IMR-90 (cell line): Measurements from ENCODE around the gene ECHS1. TPM values are rescaled to one million over a fixed set of nuclear protein-coding genes. Genes with fewer than 3 reads are reported as not detected.

Experiments used
- ATAC-seq: fragments of 200-7000 bp; cut with Tn5 transposase; 2 replicates; pipeline ENCODE4 v1.9.1; 2020; ENCODE audit warnings: low read depth, mild to moderate bottlenecking, moderate library complexity
- BruUV-seq: library from RNA; stranded (reverse); fragments of 400-500 nt; replicated peaks from 2 replicates; lab custom pipeline; 2021; lab: Mats Ljungman, UMichigan
- CTCF ChIA-PET: fragments of 300-600 bp; formaldehyde crosslinking; extraction: SDS; loops from one replicate; lab custom pipeline; 2021; ENCODE audit warnings: antibody characterized with exemption; lab: Yijun Ruan, JAX
- POLR2A ChIA-PET: fragments of 300-600 bp; sonication (Branson Sonifier 250); formaldehyde crosslinking; loops from one replicate; lab custom pipeline; 2022; ENCODE audit warnings: antibody characterized with exemption; ENCODE audit not compliant: unreplicated experiment; lab: Charles Lee
- DNase-seq: peaks from one replicate; pipeline ENCODE4 v3.0.0; 2013
- H2AFZ ChIP-seq: replicated peaks from 2 replicates; pipeline ENCODE3; 2013; ENCODE audit warnings: low read length, mild to moderate bottlenecking; ENCODE audit not compliant: poor library complexity
- H2AK5ac ChIP-seq: 2 replicates; pipeline ENCODE4 v1.6.1; 2013; ENCODE audit warnings: low read depth, low read length, inconsistent platforms
- H2AK9ac ChIP-seq: replicated peaks from 2 replicates; pipeline ENCODE3; 2013; ENCODE audit warnings: mild to moderate bottlenecking, low read depth, low read length, moderate library complexity; ENCODE audit not compliant: poor library complexity
- H2BK120ac ChIP-seq: 2 replicates; pipeline ENCODE4 v1.6.1; 2013; ENCODE audit warnings: low read depth, low read length, inconsistent platforms
- H2BK15ac ChIP-seq: 3 replicates; pipeline ENCODE4 v1.6.1; 2013; ENCODE audit warnings: low read depth, low read length, inconsistent platforms
- H2BK20ac ChIP-seq: 2 replicates; pipeline ENCODE4 v1.6.1; 2013; ENCODE audit warnings: low read depth, mild to moderate bottlenecking, inconsistent platforms, low read length, moderate library complexity
- H2BK5ac ChIP-seq: 2 replicates; pipeline ENCODE4 v1.6.1; 2013; ENCODE audit warnings: mild to moderate bottlenecking, low read depth, low read length, inconsistent platforms; ENCODE audit not compliant: poor library complexity, severe bottlenecking
- H3K14ac ChIP-seq: replicated peaks from 2 replicates; pipeline ENCODE4 v1.6.1; 2013; ENCODE audit warnings: low read depth, low read length, inconsistent platforms
- H3K18ac ChIP-seq: 2 replicates; pipeline ENCODE4 v1.6.1; 2013; ENCODE audit warnings: low read depth, low read length, control low read depth
- H3K23ac ChIP-seq: 2 replicates; pipeline ENCODE4 v1.6.1; 2013; ENCODE audit warnings: low read depth, low read length, inconsistent platforms
- H3K27ac ChIP-seq: 2 replicates; pipeline ENCODE4 v1.5.1; 2013; ENCODE audit warnings: mild to moderate bottlenecking, control low read depth, low read length; ENCODE audit not compliant: insufficient read depth
- H3K27me3 ChIP-seq: 2 replicates; pipeline ENCODE4 v1.6.1; 2013; ENCODE audit warnings: low read length; ENCODE audit not compliant: control insufficient read depth, insufficient read depth
- H3K36me3 ChIP-seq: 2 replicates; pipeline ENCODE4 v1.6.1; 2013; ENCODE audit warnings: low read length, mixed read lengths; ENCODE audit not compliant: control insufficient read depth, insufficient read depth
- H3K4ac ChIP-seq: 2 replicates; pipeline ENCODE4 v1.6.1; 2013; ENCODE audit warnings: low read depth, low read length, inconsistent platforms
- H3K4me1 ChIP-seq: 2 replicates; pipeline ENCODE4 v1.6.1; 2013; ENCODE audit warnings: low read length, mixed read lengths; ENCODE audit not compliant: control insufficient read depth, insufficient read depth
- H3K4me2 ChIP-seq: 2 replicates; pipeline ENCODE4 v1.6.1; 2013; ENCODE audit warnings: low read depth, mild to moderate bottlenecking, control low read depth, low read length, moderate library complexity
- H3K4me3 ChIP-seq: 2 replicates; pipeline ENCODE4 v1.5.1; 2013; ENCODE audit warnings: low read depth, mild to moderate bottlenecking, control low read depth, low read length, moderate library complexity; ENCODE audit not compliant: insufficient read depth
- H3K56ac ChIP-seq: 2 replicates; pipeline ENCODE4 v1.6.1; 2013; ENCODE audit warnings: low read length, inconsistent platforms; ENCODE audit not compliant: insufficient read depth; ENCODE audit errors: extremely low read depth
- H3K79me1 ChIP-seq, 2 experiments: 2 replicates each; pipeline ENCODE4 v1.6.1; 2013; ENCODE audit warnings: low read length in 2 of 2, inconsistent platforms in 1 of 2, low read depth in 1 of 2
- H3K9ac ChIP-seq: 2 replicates; pipeline ENCODE4 v1.6.1; 2013; ENCODE audit warnings: low read depth, low read length, control low read depth
- H3K9me1 ChIP-seq: 2 replicates; pipeline ENCODE4 v1.6.1; 2013; ENCODE audit warnings: low read length, inconsistent platforms; ENCODE audit not compliant: insufficient read depth
- H3K9me3 ChIP-seq: 2 replicates; pipeline ENCODE4 v1.6.1; 2013; ENCODE audit warnings: low read length; ENCODE audit not compliant: control insufficient read depth, insufficient read depth
- H4K20me1 ChIP-seq: 2 replicates; pipeline ENCODE4 v1.6.1; 2013; ENCODE audit warnings: low read length, inconsistent platforms; ENCODE audit not compliant: insufficient read depth
- H4K5ac ChIP-seq: 2 replicates; pipeline ENCODE4 v1.6.1; 2013; ENCODE audit warnings: mild to moderate bottlenecking, low read depth, low read length, control low read depth
- H4K8ac ChIP-seq, 2 experiments: 2 replicates each; pipeline ENCODE4 v1.6.1; 2013; ENCODE audit warnings: low read depth in 2 of 2, low read length in 2 of 2, control low read depth in 1 of 2, inconsistent platforms in 1 of 2
- H4K91ac ChIP-seq: 2 replicates; pipeline ENCODE4 v1.6.1; 2013; ENCODE audit warnings: low read depth, low read length, inconsistent platforms; ENCODE audit not compliant: insufficient read depth
- BHLHE40 ChIP-seq: fragments of 150-350 bp; IDR thresholded peaks from 2 replicates; pipeline ENCODE4 v1.6.1; 2016; ENCODE audit warnings: mild to moderate bottlenecking, low read depth, low read length
- MAFK ChIP-seq: IDR thresholded peaks from 2 replicates; pipeline ENCODE4 v1.6.1; 2012; ENCODE audit warnings: low read depth, low read length, improper control_type of control experiment
- MAZ ChIP-seq: IDR thresholded peaks from 2 replicates; pipeline ENCODE4 v1.6.1; 2012; ENCODE audit warnings: low read depth, mild to moderate bottlenecking, low read length, improper control_type of control experiment, moderate library complexity, borderline replicate concordance
- MXI1 ChIP-seq: IDR thresholded peaks from 2 replicates; pipeline ENCODE4 v1.6.1; 2012; ENCODE audit warnings: low read depth, mild to moderate bottlenecking, low read length, moderate library complexity, borderline replicate concordance
- RCOR1 ChIP-seq: IDR thresholded peaks from 2 replicates; pipeline ENCODE4 v1.6.1; 2012; ENCODE audit warnings: mild to moderate bottlenecking, low read length, improper control_type of control experiment; ENCODE audit not compliant: insufficient replicate concordance
- RFX5 ChIP-seq: IDR thresholded peaks from 2 replicates; pipeline ENCODE4 v1.8.0; 2012; ENCODE audit warnings: low read depth, mild to moderate bottlenecking, low read length, moderate library complexity
- WGBS, 2 experiments: methylation state at CpG; one replicate each; pipeline versions ENCODE4 v1.1.5 to v1.1.7; 2013; ENCODE audit warnings: missing lambda C conversion rate in 2 of 2; ENCODE audit not compliant: insufficient read length in 1 of 2; ENCODE audit errors: extremely low coverage in 2 of 2; 5-methylcytosine and 5-hydroxymethylcytosine counted together
- dilution Hi-C: fragments of 300-500 bp; cut with HindIII; formaldehyde crosslinking; loops from one replicate; pipeline ENCODE4 v1.14.3; 2018; ENCODE audit warnings: low sequenced_read_pairs; ENCODE audit not compliant: unreplicated experiment
- in situ Hi-C: fragments of 300-500 bp; cut with MboI; formaldehyde crosslinking; loops from 3 replicates; pipeline ENCODE4 v1.14.3; 2019; ENCODE audit warnings: low sequenced_read_pairs, inconsistent platforms, mixed read lengths
- intact Hi-C: fragments of 100-400 bp; cut with micrococcal nuclease; formaldehyde crosslinking; loops from 2 replicates; pipeline ENCODE4 v1.10.0; 2022
- polyA plus RNA-seq, 3 experiments: library from polyadenylated mRNA; depleted of rRNA; stranded (reverse); fragments of >200 nt; gene quantifications; 2 replicates each; pipeline ENCODE4 v1.2.3, GENCODE V29; 2012; ENCODE audit warnings: low replicate concordance in 1 of 3
- total RNA-seq: library from RNA; depleted of rRNA; stranded (reverse); fragments of >200 nt; gene quantifications from 2 replicates; pipeline ENCODE4 v1.2.3, GENCODE V29; 2012
- TF ChIP-seq, protein P1 (sequence below): fragments of 150-350 bp; IDR thresholded peaks from 2 replicates; pipeline ENCODE4 v1.6.1; 2016; ENCODE audit warnings: low read depth, mild to moderate bottlenecking, low read length, moderate library complexity, borderline replicate concordance
- TF ChIP-seq, protein P2 (sequence below): conservative IDR thresholded peaks from 2 replicates; pipeline ENCODE4 v1.5.1; 2012; ENCODE audit warnings: mild to moderate bottlenecking, low read depth, low read length, improper control_type of control experiment
- TF ChIP-seq, protein P3 (sequence below): fragments of 150-350 bp; IDR thresholded peaks from 2 replicates; pipeline ENCODE4 v1.6.1; 2017; ENCODE audit warnings: mild to moderate bottlenecking, antibody characterized with exemption, low read length, low read depth

ECHS1 gene
- total and polyA plus RNA-seq, 2 of the 4 experiments (the other 2 are of a cell fraction): 60.8 to 84.2 TPM

DNA sequence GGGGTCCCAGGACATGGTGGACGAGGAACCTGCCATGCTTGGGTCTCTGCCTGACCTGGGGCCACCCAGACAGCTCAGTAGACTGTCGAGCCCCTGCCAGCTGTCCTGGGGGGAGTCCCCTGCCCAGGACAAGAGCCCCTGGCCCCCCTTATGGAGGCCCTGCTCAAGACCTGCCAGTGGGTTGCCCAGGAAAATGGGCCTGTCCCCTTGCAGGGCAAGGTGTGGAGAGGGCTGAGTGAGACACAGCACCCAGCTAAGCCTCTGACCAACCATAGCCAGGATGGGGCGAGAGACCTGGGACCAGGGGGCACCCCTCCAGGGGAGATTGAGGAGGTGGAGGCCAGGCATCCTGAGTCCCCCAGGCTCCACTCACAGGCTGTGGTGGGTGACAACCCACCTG is 17.2 kb downstream of the ECHS1 start:
- in situ Hi-C loops: no loop called here
- Histone ChIP-seq H2BK5ac (no peak overlapping the region), H3K9me3 (no peaks in the 10 kb centered on the region), H3K36me3 (peaks cover 5% of the 10 kb centered on the region; the same call in 1 of the 2 replicates), H3K56ac (no peak overlapping the region), H3K79me1 (peaks cover 8 to 13% of the 10 kb centered on the region in 2 experiments; a peak in 2 of 4 replicates), H3K9ac (no peak overlapping the region), H2AFZ (no peak overlapping the region), H3K14ac (no peak overlapping the region), H3K4me1 (peaks cover 6% of the 10 kb centered on the region; the same call in 1 of the 2 replicates), H3K18ac (no peak overlapping the region), H4K91ac (no peak overlapping the region), H4K8ac (no peak overlapping the region), H3K4me2 (no peak overlapping the region), H3K27me3 (no peaks in the 10 kb centered on the region), H3K9me1 (no peaks in the 10 kb centered on the region), H2BK120ac (no peak overlapping the region), H2AK5ac (no peak overlapping the region), H2AK9ac (peak overlapping the region; percentile 7), H2BK20ac (no peak overlapping the region), H3K4ac (no peak overlapping the region), H2BK15ac (no peak overlapping the region), H3K4me3 (no peak overlapping the region), H4K20me1 (peaks cover 3% of the 10 kb centered on the region), H3K23ac (no peak overlapping the region), H3K27ac (no peak overlapping the region), H4K5ac (no peak overlapping the region)
- BruUV-seq: no TSS peak
- POLR2A ChIA-PET: no interaction called here
- WGBS, 2 experiments: 100% methylated on average over 2 of the region's 3 CpGs; no CpG with 5 or more reads in 1 of the 2 experiments
- intact Hi-C loops: no loop called here
- no peak for ATAC-seq
- no peak for DNase-seq
- TF ChIP-seq MAZ (no peak), MXI1 (no peak), RFX5 (no peak), MAFK (no peak), BHLHE40 (no peak), RCOR1 (no peak)
- TF ChIP-seq, protein P1, sequence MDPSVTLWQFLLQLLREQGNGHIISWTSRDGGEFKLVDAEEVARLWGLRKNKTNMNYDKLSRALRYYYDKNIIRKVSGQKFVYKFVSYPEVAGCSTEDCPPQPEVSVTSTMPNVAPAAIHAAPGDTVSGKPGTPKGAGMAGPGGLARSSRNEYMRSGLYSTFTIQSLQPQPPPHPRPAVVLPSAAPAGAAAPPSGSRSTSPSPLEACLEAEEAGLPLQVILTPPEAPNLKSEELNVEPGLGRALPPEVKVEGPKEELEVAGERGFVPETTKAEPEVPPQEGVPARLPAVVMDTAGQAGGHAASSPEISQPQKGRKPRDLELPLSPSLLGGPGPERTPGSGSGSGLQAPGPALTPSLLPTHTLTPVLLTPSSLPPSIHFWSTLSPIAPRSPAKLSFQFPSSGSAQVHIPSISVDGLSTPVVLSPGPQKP: no peak
- TF ChIP-seq, protein P2, sequence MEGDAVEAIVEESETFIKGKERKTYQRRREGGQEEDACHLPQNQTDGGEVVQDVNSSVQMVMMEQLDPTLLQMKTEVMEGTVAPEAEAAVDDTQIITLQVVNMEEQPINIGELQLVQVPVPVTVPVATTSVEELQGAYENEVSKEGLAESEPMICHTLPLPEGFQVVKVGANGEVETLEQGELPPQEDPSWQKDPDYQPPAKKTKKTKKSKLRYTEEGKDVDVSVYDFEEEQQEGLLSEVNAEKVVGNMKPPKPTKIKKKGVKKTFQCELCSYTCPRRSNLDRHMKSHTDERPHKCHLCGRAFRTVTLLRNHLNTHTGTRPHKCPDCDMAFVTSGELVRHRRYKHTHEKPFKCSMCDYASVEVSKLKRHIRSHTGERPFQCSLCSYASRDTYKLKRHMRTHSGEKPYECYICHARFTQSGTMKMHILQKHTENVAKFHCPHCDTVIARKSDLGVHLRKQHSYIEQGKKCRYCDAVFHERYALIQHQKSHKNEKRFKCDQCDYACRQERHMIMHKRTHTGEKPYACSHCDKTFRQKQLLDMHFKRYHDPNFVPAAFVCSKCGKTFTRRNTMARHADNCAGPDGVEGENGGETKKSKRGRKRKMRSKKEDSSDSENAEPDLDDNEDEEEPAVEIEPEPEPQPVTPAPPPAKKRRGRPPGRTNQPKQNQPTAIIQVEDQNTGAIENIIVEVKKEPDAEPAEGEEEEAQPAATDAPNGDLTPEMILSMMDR: no peak
- TF ChIP-seq, protein P3, sequence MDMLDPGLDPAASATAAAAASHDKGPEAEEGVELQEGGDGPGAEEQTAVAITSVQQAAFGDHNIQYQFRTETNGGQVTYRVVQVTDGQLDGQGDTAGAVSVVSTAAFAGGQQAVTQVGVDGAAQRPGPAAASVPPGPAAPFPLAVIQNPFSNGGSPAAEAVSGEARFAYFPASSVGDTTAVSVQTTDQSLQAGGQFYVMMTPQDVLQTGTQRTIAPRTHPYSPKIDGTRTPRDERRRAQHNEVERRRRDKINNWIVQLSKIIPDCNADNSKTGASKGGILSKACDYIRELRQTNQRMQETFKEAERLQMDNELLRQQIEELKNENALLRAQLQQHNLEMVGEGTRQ: no peak
- dilution Hi-C loops: no loop called here
- CTCF ChIA-PET: no interaction called here
